Measurements from ENCODE around the gene CCDC3. TPM values are rescaled to one million over a fixed set of nuclear protein-coding genes. Genes with fewer than 3 reads are reported as not detected.

CCDC3 gene
- polyA plus RNA-seq, 1 donor from 2014 or later, result 3.8 TPM

GRCh38 chr10:12877150-12877549 is 124.4 kb downstream of the CCDC3 start:
- no peaks in the 10 kb centered on the region for H3F3A ChIP-seq (ENCODE audit: insufficient read depth, low read length, poor library complexity, severe bottlenecking)
- no peaks in the 10 kb centered on the region for H3K9me2 ChIP-seq (ENCODE audit: insufficient read depth, low read length)
- no peaks in the 10 kb centered on the region for H3K9me3 ChIP-seq (ENCODE audit: low read length)
- no peak overlapping the region for H3K9ac ChIP-seq (ENCODE audit: low read length)
- H3K27ac ChIP-seq (ENCODE audit: low read length), result no peak overlapping the region
- no peaks in the 10 kb centered on the region for H3K36me3 ChIP-seq (ENCODE audit: insufficient read depth, low read length)
- H4K20me1 ChIP-seq (ENCODE audit: insufficient read depth), result no peaks in the 10 kb centered on the region
- no peak overlapping the region for H2AFZ ChIP-seq (ENCODE audit: low read depth, low read length)
- no peak overlapping the region for H3K4me2 ChIP-seq (ENCODE audit: low read length)
- H3K4me3 ChIP-seq (ENCODE audit: low read length), result no peak overlapping the region
- no peaks in the 10 kb centered on the region for H3K79me2 ChIP-seq (replicated peaks; ENCODE audit: insufficient read depth, low read length)
- TF ChIP-seq REST (IDR thresholded peaks at IDR 0.05; ENCODE audit: borderline replicate concordance) (no peak), RAD21 (conservative IDR thresholded peaks at IDR 0.05) (no peak), SMC3 (conservative IDR thresholded peaks at IDR 0.05; ENCODE audit: poor library complexity) (no peak), EZH2 (IDR thresholded peaks at IDR 0.05; ENCODE audit: borderline replicate concordance, insufficient read depth, low read length, poor library complexity, severe bottlenecking) (no peak), POLR2AphosphoS5 (IDR thresholded peaks at IDR 0.05) (no peak), TAF1 (IDR thresholded peaks at IDR 0.05; ENCODE audit: low read depth) (no peak), CTCF (IDR thresholded peaks at IDR 0.05; ENCODE audit: poor library complexity, severe bottlenecking) (no peak), EP300 (conservative IDR thresholded peaks at IDR 0.05; ENCODE audit: poor library complexity, severe bottlenecking) (no peak), MXI1 (conservative IDR thresholded peaks at IDR 0.05; ENCODE audit: poor library complexity, severe bottlenecking) (no peak)
- no peaks in the 10 kb centered on the region for H3K27me3 ChIP-seq (ENCODE audit: insufficient read depth, low read depth, low read length)

GRCh38 chr10:12876266-12876665 is 125.2 kb downstream of the CCDC3 start:
- Histone ChIP-seq H2AFZ (ENCODE audit: low read depth, low read length) (no peak overlapping the region), H3K9me3 (ENCODE audit: low read length) (no peaks in the 10 kb centered on the region), H3K27ac (ENCODE audit: low read length) (no peak overlapping the region), H3K9ac (ENCODE audit: low read length) (no peak overlapping the region), H3K27me3 (ENCODE audit: insufficient read depth, low read depth, low read length) (no peaks in the 10 kb centered on the region), H3K4me2 (ENCODE audit: low read length) (no peak overlapping the region), H3K4me3 (ENCODE audit: low read length) (no peak overlapping the region), H3F3A (ENCODE audit: insufficient read depth, low read length, poor library complexity, severe bottlenecking) (no peaks in the 10 kb centered on the region), H3K36me3 (ENCODE audit: insufficient read depth, low read length) (no peaks in the 10 kb centered on the region), H4K20me1 (ENCODE audit: insufficient read depth) (no peaks in the 10 kb centered on the region), H3K79me2 (replicated peaks; ENCODE audit: insufficient read depth, low read length) (no peaks in the 10 kb centered on the region), H3K9me2 (ENCODE audit: insufficient read depth, low read length) (no peaks in the 10 kb centered on the region)
- no peak for TF ChIP-seq REST (IDR thresholded peaks at IDR 0.05; ENCODE audit: borderline replicate concordance)
- TF ChIP-seq RAD21 (conservative IDR thresholded peaks at IDR 0.05), result no peak
- no peak for TF ChIP-seq SMC3 (conservative IDR thresholded peaks at IDR 0.05; ENCODE audit: poor library complexity)
- no peak for TF ChIP-seq MXI1 (conservative IDR thresholded peaks at IDR 0.05; ENCODE audit: poor library complexity, severe bottlenecking)
- no peak for TF ChIP-seq EP300 (conservative IDR thresholded peaks at IDR 0.05; ENCODE audit: poor library complexity, severe bottlenecking)
- no peak for TF ChIP-seq EZH2 (IDR thresholded peaks at IDR 0.05; ENCODE audit: borderline replicate concordance, insufficient read depth, low read length, poor library complexity, severe bottlenecking)
- TF ChIP-seq TAF1 (IDR thresholded peaks at IDR 0.05; ENCODE audit: low read depth), result no peak
- no peak for TF ChIP-seq POLR2AphosphoS5 (IDR thresholded peaks at IDR 0.05)
- no peak for TF ChIP-seq CTCF (IDR thresholded peaks at IDR 0.05; ENCODE audit: poor library complexity, severe bottlenecking)

All from neural cell (in vitro differentiated cells).